Skeletal muscle satellite cell (primary cell): Measurements from ENCODE around the gene MCC.

Source experiments
- H3K27me3 ChIP-seq: 2 replicates; pipeline ENCODE4 v1.7.0; 2013; ENCODE audit warnings: low read length; ENCODE audit not compliant: control insufficient read depth, insufficient read depth
- H3K36me3 ChIP-seq: 2 replicates; pipeline ENCODE4 v1.7.0; 2013; ENCODE audit warnings: mild to moderate bottlenecking, control low read depth, low read length; ENCODE audit not compliant: insufficient read depth
- H3K4me1 ChIP-seq: 2 replicates; pipeline ENCODE4 v1.7.0; 2013; ENCODE audit warnings: low read length; ENCODE audit not compliant: control insufficient read depth, insufficient read depth
- H3K4me2 ChIP-seq: 2 replicates; pipeline ENCODE4 v1.7.0; 2013; ENCODE audit warnings: mild to moderate bottlenecking, low read length
- H3K4me3 ChIP-seq: 2 replicates; pipeline ENCODE4 v1.7.0; 2013; ENCODE audit warnings: low read length
- H3K9ac ChIP-seq: 2 replicates; pipeline ENCODE4 v1.7.0; 2013; ENCODE audit warnings: mild to moderate bottlenecking, low read depth, low read length, moderate library complexity
- H3K9me3 ChIP-seq: replicated peaks from 2 replicates; pipeline ENCODE4 v1.7.0; 2013; ENCODE audit warnings: mild to moderate bottlenecking, control low read depth, low read length

The MCC gene

DNA sequence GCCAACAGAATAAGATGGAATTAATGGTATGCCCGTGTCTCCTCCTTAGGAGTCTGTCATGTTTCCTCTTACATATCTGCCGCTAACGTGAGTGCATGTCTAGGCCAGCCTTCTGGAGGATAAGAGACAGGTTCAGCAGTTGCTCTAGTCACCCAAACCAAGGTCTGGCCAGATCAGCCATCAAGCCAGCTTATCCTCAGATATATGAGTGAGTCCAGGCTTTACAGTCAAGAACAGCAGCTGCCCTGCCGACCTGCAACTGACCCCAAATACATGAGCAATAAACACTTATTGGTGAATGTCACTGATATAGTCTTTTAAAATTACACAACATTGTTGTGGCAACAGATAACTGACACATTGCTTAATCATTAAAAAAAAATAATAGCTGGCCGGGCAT lies 177.0 kb downstream of the MCC start:
- H3K9ac ChIP-seq, result no peak overlapping the region
- H3K4me1 ChIP-seq, result peaks cover 6% of the 10 kb centered on the region
- H3K27me3 ChIP-seq, result no peaks in the 10 kb centered on the region

DNA sequence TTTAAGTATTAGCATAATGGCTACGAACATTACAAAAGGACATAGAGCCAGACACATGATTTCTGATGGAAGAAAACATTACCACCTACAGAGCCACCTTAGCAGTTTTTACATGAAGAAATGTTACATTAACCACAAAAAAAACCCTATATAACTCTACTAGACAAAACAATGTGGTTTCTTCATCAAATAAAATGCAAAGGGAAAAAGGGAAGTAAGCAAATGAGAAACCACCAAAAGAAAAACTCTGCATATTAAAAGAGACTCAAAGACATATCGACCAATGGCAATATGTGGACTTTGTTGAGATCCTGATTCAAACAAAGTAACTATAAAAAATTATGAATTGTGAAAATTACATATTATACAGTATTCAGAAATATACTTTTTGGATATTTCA lies 186.1 kb downstream of the MCC start:
- H3K4me1 ChIP-seq, result no peaks in the 10 kb centered on the region
- no peaks in the 10 kb centered on the region for H3K27me3 ChIP-seq
- no peak overlapping the region for H3K4me3 ChIP-seq
- no peaks in the 10 kb centered on the region for H3K9me3 ChIP-seq
- H3K4me2 ChIP-seq, result no peak overlapping the region
- H3K36me3 ChIP-seq, result no peaks in the 10 kb centered on the region
- H3K9ac ChIP-seq, result no peak overlapping the region

More for the DNA sequence above, 177.0 kb downstream of the MCC start:
- Histone ChIP-seq H3K4me2 (no peak overlapping the region), H3K9me3 (no peaks in the 10 kb centered on the region), H3K4me3 (no peak overlapping the region), H3K36me3 (no peaks in the 10 kb centered on the region)

DNA sequence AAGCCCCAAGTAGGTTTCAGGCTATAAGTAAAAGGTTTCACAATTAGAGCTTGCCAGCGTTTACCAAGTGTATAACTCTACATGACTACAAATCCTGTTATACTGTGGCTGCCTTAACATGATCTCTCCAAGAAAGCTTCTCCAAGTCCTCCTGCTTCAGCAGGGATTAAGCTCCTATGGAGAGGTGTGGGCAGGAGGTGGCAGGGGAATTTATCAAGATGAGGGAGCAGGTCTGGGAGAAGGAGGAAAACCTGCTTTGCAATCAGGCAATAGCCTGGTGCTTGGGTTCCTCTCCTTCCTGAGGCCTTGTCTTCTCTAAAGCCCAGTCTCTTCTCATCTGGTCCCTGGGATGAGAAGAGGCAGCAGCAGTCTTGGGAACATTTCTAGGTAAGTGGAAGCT lies 188.7 kb downstream of the MCC start:
- Histone ChIP-seq H3K9me3 (no peaks in the 10 kb centered on the region), H3K4me3 (no peak overlapping the region), H3K4me1 (peaks cover 7% of the 10 kb centered on the region), H3K9ac (no peak overlapping the region), H3K36me3 (no peaks in the 10 kb centered on the region), H3K4me2 (no peak overlapping the region), H3K27me3 (no peaks in the 10 kb centered on the region)

DNA sequence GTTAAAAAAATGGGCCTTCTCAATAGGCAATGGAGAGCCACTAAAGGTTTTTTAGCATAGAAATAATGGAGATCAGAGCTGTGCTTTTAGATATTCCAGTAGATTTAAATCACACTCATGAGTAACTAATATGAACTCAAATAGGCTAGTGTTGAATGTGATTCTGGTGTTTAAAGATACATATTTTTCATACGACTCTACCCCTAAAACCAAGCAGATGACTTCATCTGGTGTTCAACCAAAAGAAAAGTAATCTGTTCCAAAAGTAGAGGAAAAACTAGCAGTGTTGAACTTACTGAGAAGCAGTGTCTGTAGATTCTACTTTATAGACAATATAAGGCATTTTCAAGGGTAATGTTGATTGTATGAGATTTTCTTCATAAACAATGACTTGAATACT lies 191.6 kb downstream of the MCC start:
- no peaks in the 10 kb centered on the region for H3K9me3 ChIP-seq
- H3K4me1 ChIP-seq, result peaks cover 7% of the 10 kb centered on the region
- no peaks in the 10 kb centered on the region for H3K27me3 ChIP-seq
- no peaks in the 10 kb centered on the region for H3K36me3 ChIP-seq
- no peak overlapping the region for H3K4me3 ChIP-seq
- H3K9ac ChIP-seq, result no peak overlapping the region
- no peak overlapping the region for H3K4me2 ChIP-seq

DNA sequence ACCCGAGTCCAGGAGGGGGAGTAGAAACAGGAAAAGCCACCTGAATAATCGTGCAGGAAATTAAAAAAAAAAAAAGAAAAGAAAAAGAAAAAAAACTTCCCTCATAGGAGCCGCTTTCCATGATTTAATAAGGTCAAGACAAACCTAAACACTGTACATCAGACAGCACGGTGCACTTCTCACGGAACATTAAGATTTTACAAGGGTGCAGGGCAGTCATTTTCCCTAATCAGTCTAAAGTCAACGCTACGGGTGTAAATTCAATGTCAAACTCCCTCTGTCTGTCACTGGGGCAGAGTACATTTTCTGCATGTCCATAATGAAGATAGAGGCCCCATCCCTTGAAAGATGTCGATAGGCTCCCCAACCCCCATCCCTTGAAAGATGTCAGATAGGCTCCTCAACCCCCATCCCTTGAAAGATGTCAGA lies 193.1 kb downstream of the MCC start:
- H3K9me3 ChIP-seq, result no peaks in the 10 kb centered on the region
- peak overlapping the region; percentile 98 for H3K4me2 ChIP-seq
- H3K36me3 ChIP-seq, result no peaks in the 10 kb centered on the region
- peak overlapping the region; percentile 86 for H3K9ac ChIP-seq
- peaks cover 7% of the 10 kb centered on the region for H3K4me1 ChIP-seq
- H3K27me3 ChIP-seq, result no peaks in the 10 kb centered on the region
- peak overlapping the region; percentile 91 for H3K4me3 ChIP-seq

DNA sequence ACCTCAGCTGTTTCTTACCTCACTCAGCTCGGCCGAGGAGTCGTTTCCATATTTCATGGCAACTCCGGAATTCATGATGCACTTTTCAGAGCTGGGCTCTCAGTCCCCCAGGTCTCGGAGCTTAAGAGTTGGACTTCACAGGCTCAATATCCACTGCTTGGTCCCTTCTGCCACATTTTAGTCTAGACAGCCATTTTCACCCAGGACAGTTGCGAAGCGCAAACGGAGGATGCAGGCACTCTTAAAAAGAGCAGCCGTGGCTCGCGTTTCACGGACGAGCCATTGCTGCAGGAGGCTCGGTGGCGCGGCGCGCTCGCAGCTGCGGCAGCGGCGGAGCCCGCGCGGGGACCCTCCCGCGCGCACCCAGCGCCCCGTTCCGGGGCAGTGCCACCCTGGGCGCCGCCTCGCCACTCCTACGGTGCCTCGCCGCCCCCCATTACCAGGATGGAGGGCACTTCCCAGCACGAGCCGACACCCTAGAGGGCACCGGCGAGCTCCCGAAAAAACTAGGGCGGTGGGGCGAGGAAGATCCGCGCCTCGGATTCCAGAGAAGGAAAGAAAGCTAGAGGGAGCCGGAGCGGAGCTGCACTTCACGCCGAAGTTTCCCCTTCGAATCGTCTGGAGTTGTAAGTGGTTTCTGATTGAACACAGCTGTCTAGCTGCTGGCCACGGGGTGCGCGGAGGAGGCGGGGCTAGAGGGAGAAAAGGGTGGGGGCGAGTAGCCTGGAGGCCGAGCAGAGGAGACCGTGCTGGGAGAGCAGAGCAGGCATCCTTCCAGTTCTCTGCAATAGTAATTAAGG lies 193.7 kb downstream of the MCC start:
- H3K9ac ChIP-seq, result peak overlapping the region; percentile 86
- H3K4me3 ChIP-seq, result peak overlapping the region; percentile 91
- H3K27me3 ChIP-seq, result no peaks in the 10 kb centered on the region
- peaks cover 7% of the 10 kb centered on the region for H3K4me1 ChIP-seq
- H3K9me3 ChIP-seq, result no peaks in the 10 kb centered on the region
- H3K4me2 ChIP-seq, result peak overlapping the region; percentile 98
- H3K36me3 ChIP-seq, result no peaks in the 10 kb centered on the region

DNA sequence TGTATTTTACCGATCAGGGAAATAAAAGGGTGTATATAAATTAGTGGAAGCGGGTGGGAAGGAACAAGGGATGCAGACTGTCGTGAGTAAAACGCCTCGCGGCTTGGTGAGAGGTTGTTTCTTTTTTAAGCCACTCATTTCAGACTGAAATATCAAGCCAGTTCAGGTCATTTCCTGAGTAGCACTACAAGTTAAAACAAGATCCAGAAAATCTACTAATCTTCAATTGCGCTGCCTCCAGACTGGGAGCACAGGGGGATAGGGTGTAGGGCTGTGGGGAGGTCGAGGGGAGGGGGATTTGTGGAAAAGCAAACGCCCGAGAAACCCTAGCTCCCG lies 194.3 kb downstream of the MCC start:
- no peaks in the 10 kb centered on the region for H3K27me3 ChIP-seq
- peak overlapping the region; percentile 98 for H3K4me2 ChIP-seq
- H3K36me3 ChIP-seq, result no peaks in the 10 kb centered on the region
- H3K4me3 ChIP-seq, result peak overlapping the region; percentile 91
- H3K9me3 ChIP-seq, result no peaks in the 10 kb centered on the region
- H3K9ac ChIP-seq, result peak overlapping the region; percentile 86
- peaks cover 7% of the 10 kb centered on the region for H3K4me1 ChIP-seq

DNA sequence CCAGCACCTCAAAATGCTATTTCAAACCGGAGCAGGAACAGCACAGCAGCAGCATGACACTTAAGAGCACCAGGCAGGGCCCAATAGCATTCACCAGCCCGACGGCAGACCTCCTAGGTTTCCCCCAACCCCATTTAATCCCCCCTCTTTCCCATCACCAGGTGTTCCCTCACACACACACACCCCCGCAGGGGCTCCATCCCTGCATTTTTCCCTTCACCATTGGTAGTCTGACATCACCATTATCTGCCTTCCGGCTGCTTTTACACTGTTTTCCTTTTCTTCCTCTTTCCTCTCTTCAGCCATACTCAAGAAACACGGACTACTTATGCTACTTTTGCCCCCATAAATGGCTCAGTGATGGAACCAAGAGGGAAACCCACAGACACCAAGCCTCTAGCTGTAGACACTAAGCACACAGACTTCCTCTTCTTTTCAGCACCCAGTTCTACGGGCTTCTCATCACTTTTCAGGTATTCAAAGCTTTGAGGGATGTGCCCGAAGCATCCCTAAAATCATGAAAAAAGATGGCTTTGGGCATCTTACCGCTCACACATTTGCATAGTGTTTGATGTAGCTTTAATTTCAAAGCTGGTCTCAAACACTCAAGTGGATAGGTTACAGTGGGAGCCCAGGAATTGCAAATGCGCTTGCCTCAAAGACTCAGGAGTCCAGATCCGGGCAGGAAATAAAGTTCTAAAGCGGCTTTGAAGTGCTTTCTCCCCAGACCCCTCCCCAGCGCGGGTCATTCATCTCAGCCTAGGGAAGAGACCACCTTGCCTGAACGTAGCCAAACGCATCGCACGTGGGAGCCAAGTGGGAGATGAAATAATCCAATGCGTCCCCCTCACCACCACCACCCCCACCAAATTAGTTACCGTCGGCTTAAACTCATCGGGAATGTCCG lies 194.9 kb downstream of the MCC start:
- Histone ChIP-seq H3K9ac (peak overlapping the region; percentile 86), H3K4me1 (peaks cover 7% of the 10 kb centered on the region), H3K9me3 (no peaks in the 10 kb centered on the region), H3K4me2 (peak overlapping the region; percentile 98), H3K4me3 (peak overlapping the region; percentile 91), H3K36me3 (no peaks in the 10 kb centered on the region), H3K27me3 (no peaks in the 10 kb centered on the region)

DNA sequence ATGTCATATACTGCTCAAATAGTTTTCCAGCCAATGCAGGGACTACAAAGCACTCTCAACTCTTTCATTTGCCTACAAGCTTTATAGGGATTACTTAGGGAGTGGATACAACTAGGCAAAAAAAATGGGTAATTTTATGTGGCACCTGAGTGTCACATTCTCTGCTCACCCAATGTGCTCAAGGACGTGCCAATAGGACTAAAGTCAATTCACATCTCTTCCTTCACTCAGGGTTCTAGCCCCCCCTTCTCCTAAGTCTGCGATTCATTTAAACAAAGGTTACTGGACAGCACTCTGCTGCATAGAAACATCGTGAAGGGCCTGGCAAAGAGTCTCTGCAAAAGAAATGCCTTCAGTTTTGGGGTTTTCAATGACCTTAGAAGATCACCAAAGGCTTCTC lies 195.8 kb downstream of the MCC start:
- Histone ChIP-seq H3K36me3 (no peaks in the 10 kb centered on the region), H3K9me3 (no peaks in the 10 kb centered on the region), H3K4me1 (peaks cover 7% of the 10 kb centered on the region), H3K9ac (no peak overlapping the region), H3K4me3 (peak overlapping the region; percentile 91), H3K27me3 (no peaks in the 10 kb centered on the region), H3K4me2 (peak overlapping the region; percentile 98)

DNA sequence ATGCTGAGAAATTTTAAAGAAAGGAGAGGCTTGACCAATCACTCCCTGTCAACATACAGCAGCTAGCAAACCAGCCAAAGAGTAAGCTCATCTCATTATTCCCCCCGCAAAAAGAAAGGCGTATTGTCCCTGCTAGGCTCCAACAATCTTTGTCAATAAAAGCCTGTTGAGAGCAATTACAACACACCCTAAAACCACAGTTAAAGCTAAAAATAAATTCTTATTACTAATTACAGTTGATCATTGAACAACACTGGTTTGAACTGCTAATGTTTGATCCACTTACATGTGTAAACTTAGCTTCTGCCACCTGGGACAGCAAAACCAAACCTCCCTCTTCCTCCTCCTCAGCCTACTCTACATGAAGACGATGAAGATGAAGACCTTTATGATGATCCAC lies 204.7 kb downstream of the MCC start:
- no peaks in the 10 kb centered on the region for H3K36me3 ChIP-seq
- H3K4me2 ChIP-seq, result no peak overlapping the region
- peaks cover 2% of the 10 kb centered on the region for H3K4me1 ChIP-seq
- H3K27me3 ChIP-seq, result no peaks in the 10 kb centered on the region
- no peak overlapping the region for H3K9ac ChIP-seq
- H3K9me3 ChIP-seq, result no peaks in the 10 kb centered on the region
- H3K4me3 ChIP-seq, result no peak overlapping the region

DNA sequence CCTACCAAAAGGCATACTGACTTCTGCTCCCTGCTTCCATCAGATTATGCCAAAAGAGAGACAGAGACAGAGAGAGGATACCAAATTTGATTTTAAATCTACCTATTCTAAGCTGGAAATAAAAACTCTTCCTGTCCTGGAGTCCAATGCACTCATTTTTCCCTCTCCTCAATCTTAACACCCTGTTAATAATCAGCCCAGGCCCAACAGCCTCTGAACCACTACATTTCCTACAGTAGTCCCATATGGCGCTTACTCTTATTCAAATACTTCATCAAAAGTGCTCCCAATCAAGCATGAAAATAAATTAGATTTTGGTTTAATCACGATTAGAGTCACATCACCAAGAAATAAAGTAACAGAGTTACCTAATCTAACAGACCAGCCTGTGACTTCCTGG lies 205.8 kb downstream of the MCC start:
- Histone ChIP-seq H3K36me3 (no peaks in the 10 kb centered on the region), H3K9me3 (no peaks in the 10 kb centered on the region), H3K27me3 (no peaks in the 10 kb centered on the region), H3K4me3 (no peak overlapping the region), H3K4me2 (no peak overlapping the region), H3K9ac (no peak overlapping the region), H3K4me1 (peaks cover 2% of the 10 kb centered on the region)
